K562 (cell line): Measurements from ENCODE around the gene RPP25. TPM values are rescaled to one million over a fixed set of nuclear protein-coding genes. Genes with fewer than 3 reads are reported as not detected.
A peak's percentile ranks its signal among the peaks of the same experiment; 100 is the strongest.

Experiments
- FOSL1 ChIP-seq: fragments of 200-800 bp; sonication (Bioruptor generic); conservative IDR thresholded peaks from 2 replicates; pipeline ENCODE4 v1.6.1; 2016; ENCODE audit warnings: missing genetic modification characterization, missing compliant biosample characterization
- GTF2E2 ChIP-seq: fragments of 200-800 bp; sonication (Bioruptor generic); IDR thresholded peaks from 2 replicates; pipeline ENCODE4 v1.6.1; 2016; ENCODE audit warnings: missing genetic modification characterization, missing compliant biosample characterization
- OTX1 ChIP-seq: fragments of 450-650 bp; formaldehyde crosslinking; IDR thresholded peaks from 2 replicates; pipeline ENCODE4 v1.4.0; 2022; ENCODE audit warnings: mild to moderate bottlenecking
- XRCC4 ChIP-seq: IDR thresholded peaks from one replicate; pipeline ENCODE4 v1.6.1; 2011; ENCODE audit not compliant: insufficient read depth, insufficient read length; ENCODE audit errors: extremely low read depth
- ZNF282 ChIP-seq: sonication (generic); formaldehyde crosslinking; IDR thresholded peaks from 2 replicates; pipeline ENCODE4 v1.8.1; 2023; ENCODE audit warnings: missing genetic modification reagents
- polyA plus RNA-seq, 8 experiments: library from polyadenylated mRNA; depleted of rRNA in 4 of 8; stranded (reverse) in 5 of 8; unstranded in 3 of 8; fragments of >200 nt; fragmentation: Nextera tagmentation in 2 of 8; fragmentation: Illumina TruSeq in 1 of 8; extraction: Ambion mirVana in 2 of 8; extraction: Trizol in 1 of 8; gene quantifications; 2 replicates each; pipeline versions ENCODE4 v1.2.1 to v1.2.3, GENCODE V29; 2011 to 2014; ENCODE audit warnings: inconsistent platforms in 1 of 8, missing spikeins in 1 of 8
- total RNA-seq, 7 experiments: library from RNA; depleted of rRNA in 6 of 7; stranded (reverse); fragments of >200 nt in 6 of 7; fragmentation: Illumina TruSeq in 2 of 7; extraction: Trizol in 2 of 7; gene quantifications; 2 replicates each; pipeline versions ENCODE4 v1.2.1 to v1.2.3, GENCODE V29; 2011 to 2021; ENCODE audit warnings: low replicate concordance in 1 of 7
- TF ChIP-seq, protein P1 (sequence below), 2 experiments: fragments of 450-650 bp; formaldehyde crosslinking in 1 of 2; IDR thresholded peaks; 2 replicates each; pipeline versions ENCODE4 v1.4.0 to v1.6.1; 2014 to 2020; ENCODE audit warnings: mild to moderate bottlenecking in 2 of 2, borderline replicate concordance in 1 of 2, low read depth in 1 of 2
- TF ChIP-seq, protein P2 (sequence below): fragments of 200-800 bp; sonication (Bioruptor generic); IDR thresholded peaks from 2 replicates; pipeline ENCODE4 v1.6.1; 2017; ENCODE audit warnings: missing genetic modification characterization, missing compliant biosample characterization

Gene RPP25
- total and polyA plus RNA-seq, 9 of the 15 experiments (the other 6 are each of a cell fraction or from before 2014, with no cell fraction given), result 1.1 to 12.3 (median 5.6) TPM

DNA sequence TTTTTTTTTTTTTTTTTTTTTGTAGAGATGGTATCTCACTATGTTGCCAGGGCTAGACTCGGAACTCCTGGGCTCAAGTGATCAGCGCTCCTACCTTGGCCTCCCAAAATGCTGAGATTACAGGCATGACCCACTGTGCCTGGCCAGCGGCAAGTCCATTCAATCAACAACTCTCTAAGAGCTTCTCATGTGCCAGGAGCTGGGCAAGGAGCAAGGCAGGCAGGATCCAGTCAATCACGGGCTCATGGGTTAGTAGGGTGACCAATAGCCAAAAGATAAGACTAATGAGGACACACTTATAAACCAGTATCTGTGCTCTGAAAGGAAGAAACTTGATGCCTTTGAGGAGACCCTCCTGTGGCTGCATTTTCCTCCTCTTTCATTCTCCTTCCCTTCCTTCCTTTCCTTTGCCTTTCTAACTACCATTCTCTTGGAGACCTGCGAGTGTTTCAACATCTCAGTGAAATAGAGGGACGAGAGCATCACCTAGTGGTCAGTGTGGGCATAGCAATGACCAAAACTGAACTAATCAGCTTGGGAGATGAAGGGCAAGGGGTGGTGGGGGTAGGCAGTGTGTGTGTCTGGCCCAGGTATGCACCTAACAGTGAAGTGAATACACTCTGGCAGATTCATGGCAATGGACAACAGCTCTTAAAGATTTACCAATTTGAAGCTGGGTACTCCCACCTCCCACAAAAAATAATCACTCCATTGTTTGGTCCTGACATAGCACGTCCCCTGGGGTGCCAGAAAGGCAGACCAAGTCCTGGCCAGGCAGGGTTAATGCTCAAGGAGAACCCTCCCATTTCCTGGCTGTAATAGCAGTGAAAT lies 6.3 kb downstream of the RPP25 start (continued):
- TF ChIP-seq, protein P1, sequence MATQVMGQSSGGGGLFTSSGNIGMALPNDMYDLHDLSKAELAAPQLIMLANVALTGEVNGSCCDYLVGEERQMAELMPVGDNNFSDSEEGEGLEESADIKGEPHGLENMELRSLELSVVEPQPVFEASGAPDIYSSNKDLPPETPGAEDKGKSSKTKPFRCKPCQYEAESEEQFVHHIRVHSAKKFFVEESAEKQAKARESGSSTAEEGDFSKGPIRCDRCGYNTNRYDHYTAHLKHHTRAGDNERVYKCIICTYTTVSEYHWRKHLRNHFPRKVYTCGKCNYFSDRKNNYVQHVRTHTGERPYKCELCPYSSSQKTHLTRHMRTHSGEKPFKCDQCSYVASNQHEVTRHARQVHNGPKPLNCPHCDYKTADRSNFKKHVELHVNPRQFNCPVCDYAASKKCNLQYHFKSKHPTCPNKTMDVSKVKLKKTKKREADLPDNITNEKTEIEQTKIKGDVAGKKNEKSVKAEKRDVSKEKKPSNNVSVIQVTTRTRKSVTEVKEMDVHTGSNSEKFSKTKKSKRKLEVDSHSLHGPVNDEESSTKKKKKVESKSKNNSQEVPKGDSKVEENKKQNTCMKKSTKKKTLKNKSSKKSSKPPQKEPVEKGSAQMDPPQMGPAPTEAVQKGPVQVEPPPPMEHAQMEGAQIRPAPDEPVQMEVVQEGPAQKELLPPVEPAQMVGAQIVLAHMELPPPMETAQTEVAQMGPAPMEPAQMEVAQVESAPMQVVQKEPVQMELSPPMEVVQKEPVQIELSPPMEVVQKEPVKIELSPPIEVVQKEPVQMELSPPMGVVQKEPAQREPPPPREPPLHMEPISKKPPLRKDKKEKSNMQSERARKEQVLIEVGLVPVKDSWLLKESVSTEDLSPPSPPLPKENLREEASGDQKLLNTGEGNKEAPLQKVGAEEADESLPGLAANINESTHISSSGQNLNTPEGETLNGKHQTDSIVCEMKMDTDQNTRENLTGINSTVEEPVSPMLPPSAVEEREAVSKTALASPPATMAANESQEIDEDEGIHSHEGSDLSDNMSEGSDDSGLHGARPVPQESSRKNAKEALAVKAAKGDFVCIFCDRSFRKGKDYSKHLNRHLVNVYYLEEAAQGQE (IDR thresholded peaks at IDR 0.05; ENCODE audit: borderline replicate concordance), result peak; percentile 83
- TF ChIP-seq, protein P1 (CRISPR knock-in tag; IDR thresholded peaks at IDR 0.05; ENCODE audit: low read depth), result no peak
- no peak for TF ChIP-seq FOSL1 (tag)
- no peak for TF ChIP-seq GTF2E2 (tag)
- TF ChIP-seq OTX1 (CRISPR knock-in tag), result no peak
- TF ChIP-seq, protein P2, sequence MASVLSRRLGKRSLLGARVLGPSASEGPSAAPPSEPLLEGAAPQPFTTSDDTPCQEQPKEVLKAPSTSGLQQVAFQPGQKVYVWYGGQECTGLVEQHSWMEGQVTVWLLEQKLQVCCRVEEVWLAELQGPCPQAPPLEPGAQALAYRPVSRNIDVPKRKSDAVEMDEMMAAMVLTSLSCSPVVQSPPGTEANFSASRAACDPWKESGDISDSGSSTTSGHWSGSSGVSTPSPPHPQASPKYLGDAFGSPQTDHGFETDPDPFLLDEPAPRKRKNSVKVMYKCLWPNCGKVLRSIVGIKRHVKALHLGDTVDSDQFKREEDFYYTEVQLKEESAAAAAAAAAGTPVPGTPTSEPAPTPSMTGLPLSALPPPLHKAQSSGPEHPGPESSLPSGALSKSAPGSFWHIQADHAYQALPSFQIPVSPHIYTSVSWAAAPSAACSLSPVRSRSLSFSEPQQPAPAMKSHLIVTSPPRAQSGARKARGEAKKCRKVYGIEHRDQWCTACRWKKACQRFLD (CRISPR knock-in tag), result no peak
- 0 out of 2 replicates have a peak, but pooled peaks have one; percentile 42 for TF ChIP-seq ZNF282
- TF ChIP-seq XRCC4, result no peak
